ENCODE results near the gene MUC5B.

DNA sequence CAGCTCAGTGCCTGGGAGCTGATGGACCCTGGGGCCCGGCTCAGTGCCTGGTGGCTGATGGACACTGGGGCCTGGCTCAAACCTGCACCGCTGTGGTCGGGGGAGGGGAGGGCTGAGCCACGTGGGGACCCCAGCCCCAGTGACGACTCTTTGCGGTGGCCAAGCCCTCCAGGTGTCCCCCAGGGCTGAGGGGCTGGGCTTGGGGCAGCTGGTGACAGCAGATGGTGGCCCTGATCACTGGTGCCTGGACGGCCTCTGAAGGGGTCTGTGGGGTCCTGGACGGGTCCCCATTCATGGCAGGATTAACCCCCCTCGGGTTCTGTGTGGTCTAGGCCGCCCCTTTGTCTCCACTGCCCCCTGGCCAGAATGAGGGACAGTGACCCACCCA is 3.4 kb upstream of the MUC5B start:
- no peak for TF ChIP-seq POLR2A (IDR thresholded peaks at IDR 0.05)
- TF ChIP-seq POLR2AphosphoS5 (IDR thresholded peaks at IDR 0.05; ENCODE audit: insufficient read depth in 1 of 2, low read depth in 1 of 2): no peak

All from vagina (tissue), 2 donors.